GM18508 (cell line): Measurements from ENCODE around the gene SKI.
"Not testable (repeated sequence)": the region's sequence is repeated elsewhere in the genome, so short reads cannot be mapped to it uniquely, and the experiment has no call there.

Experiments
- ATAC-seq: cut with Tn5 transposase; IDR thresholded peaks from one replicate; pipeline ENCODE4 v1.9.1; 2021; ENCODE audit warnings: moderate number of reproducible peaks; ENCODE audit not compliant: insufficient read depth, unreplicated experiment

SKI gene

DNA sequence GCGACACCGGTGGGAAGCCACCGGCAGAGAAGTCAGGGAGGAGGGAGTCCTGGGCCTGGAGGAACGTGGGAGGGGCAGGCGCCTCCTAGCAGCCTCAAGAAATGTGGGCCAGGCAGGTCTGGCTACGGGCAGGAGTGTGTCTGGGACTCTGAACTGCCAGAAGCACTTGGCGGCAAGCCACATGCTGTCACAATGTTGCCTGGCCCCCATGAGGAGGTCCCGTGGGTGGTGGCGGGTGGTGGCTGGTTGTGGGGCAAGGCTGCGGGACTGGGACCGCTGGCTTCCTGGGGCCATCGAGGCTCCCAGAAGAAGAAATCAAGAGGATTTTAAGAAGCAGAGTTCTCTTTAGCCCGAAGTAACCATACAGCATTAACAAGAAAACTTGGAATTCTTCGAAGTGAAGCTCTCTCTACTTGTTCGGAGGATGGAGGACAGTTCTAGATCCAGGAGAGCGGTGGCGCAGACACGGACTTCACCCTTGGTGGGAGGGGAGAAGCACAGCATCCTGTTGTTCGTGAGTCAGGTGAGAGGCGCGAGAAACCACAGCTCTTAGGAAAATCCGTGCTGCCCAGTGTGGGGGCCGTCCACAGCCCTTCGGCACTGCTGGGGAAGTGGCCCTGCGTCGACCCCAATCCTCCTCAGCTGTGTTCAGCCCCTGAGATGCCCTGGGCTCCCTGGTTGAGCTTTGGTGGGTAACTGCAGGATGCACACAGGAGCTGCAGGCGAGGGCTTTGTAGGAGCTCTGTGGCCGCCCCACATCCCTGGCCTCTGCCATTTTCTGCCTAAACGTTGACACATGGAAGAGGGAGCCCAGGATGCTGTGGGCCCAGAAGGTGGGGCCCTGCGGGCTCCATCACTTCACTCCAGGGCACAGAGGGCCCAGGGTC lies 12.4 kb downstream of the SKI start:
- no peak for ATAC-seq

DNA sequence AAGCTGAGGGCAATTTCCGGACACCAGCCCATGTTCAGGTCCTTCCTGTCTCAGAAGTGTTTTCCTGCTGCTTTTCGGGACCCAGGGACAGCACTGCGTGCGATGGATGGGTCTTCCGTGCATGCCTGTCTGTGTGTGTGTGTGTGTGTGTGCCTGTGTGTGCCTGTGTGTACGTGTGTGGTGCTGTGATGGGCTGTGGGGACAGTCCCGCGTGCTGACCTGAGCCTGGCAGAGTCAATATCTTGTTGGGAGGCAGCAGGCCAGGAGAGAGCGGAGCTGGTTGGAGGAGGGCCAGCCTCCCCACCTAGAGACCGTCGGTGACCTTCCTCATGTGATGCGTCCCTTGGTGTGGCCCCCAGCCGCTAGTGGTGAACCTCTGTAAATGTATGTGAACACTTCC lies 13.7 kb downstream of the SKI start:
- no peak for ATAC-seq

DNA sequence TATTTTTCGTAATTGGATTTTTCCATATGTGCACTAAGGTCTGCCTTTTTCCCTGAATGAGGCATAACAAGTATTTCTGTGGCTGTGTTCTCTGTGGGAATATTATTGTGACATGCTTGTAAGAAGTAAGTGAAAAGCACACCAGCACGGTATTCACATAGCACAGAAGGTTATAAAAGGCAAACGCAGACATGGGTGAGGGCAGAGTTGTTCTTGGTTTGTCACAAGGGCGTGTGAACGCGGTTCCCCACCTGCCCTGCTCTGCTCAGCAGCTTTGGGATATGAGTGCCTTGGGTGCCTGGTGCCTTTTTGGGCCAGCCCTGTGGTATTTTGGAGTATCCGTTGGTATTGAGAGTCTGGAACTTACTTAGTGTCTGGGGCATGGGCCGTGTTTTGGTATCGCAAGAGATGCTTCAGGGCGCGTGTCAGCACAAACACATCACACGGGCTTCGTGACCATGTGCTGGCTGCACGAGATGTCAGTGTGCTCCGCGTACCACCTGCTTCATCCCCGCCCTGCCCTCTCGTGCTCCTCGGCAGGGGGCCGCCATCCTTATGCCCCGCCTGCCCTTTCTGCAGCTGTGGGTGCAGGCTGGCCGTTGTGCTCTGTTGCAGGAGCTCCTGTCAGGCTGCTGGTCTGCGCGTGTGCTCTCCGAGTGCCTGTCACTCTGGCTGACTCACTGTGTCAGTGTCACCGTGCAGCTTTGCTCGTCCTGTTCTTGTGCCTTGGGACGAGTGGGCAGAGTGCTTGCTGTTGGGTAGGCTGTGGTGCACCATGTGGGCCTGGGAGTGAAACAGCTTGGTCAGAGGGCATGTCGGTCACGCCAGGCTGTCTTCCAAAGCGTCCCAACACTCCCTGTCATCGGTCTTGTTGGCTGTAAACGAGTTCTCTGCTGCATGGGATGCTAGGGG lies 15.0 kb downstream of the SKI start:
- no peak for ATAC-seq

DNA sequence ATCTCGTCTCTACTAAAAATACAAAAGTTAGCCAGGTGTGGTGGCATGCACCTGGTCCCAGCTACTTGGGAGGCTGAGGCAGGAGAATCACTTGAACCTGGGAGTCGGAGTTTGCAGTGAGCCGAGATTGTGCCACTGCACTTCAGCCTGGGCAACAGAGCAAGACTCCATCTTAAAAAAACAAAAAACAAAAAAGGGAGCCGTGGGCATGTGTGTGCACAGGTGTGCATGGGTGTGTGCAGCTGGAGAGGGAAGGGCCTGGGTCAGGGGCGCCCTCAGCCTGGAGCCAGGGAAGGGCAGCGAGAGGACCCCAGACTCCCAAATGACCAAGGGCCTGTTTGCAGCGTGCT lies 18.9 kb downstream of the SKI start:
- ATAC-seq, result not testable (repeated sequence)

DNA sequence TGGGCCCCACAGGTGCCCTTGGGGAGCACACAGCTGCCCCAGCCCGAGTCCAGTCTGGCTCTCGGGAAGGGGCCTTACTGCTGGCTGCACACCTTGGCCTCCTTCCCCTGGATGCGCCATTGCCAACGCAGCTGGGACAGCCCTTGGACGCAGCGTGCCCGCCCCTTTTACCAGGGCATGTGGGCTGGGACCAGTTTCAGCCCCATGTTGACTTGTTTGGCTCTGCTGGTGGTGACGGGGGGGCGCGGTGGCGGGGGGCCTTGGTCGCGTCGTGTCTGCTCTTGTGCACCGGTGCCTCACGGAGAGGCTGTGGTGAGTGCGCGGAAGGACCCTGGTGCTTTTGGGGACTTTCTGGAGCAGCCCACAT lies 19.6 kb downstream of the SKI start:
- ATAC-seq, result no peak

DNA sequence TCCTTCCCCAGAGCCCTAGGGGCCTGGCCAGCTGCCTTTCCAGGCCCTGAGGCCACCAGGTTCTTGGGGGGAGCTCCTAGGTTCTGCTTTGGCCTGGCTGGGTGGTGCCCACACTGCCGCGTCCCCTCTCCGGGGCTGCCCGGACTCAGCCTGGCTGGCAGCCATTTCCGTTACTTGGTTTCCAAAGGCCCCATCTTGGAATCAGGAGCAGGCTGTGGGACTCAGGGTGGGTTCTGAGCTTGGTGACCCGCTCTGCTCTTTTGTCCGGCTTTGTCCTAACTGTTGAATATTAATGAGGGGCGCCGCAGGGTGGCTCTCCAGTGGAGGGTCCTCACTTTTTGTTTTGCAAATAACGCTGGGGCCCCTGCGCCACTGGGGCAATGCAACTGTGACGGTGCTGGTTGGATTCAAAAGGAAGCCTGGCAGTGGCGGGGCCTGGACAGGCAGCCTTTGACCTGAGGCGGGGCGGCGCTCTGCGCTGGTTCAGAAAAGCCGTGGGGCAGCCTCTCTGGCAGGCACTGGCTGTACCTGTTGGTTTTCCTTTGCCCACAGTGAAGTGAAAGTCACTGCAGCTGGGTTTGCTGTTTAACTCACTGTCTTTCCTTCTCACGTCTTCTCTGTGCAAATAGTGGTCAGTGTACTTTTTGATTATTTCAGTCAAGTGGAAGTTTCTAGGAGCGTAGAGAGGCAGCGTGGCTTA lies 20.2 kb downstream of the SKI start:
- ATAC-seq, result no peak

DNA sequence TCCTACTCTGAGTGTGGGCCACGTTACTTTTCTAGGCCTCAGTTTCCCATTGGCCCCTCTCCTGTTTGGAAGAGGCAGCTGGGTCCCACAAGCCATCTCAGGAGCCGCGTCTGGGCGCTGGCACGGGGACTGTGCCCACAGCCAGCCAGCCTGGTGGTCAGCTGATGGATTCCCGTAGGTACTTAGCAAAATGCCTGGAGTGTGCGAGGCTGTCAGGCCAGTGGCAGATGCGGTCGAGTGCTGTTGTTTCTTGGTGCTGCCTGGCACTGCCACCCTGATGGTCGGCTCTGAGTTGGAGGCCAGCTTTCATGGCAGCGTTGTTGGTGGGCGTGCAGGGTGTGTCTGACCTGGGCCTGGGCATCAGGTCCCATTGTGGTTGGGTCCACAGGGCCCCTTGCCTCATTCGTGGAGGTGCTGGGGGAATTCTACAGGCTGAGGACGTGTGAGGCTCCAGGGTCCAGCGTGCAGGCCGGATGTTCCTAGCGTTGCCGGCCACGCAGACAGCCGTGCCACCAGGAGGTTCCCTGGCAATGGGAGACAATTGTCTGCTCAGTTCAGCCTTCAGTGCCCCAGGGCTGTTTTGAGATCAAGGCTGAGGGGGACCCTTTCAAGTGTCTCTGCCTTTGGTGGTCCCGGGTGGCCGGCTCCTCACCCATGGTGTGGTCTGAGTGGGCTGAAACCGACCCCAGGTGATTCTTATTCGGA lies 20.9 kb downstream of the SKI start:
- ATAC-seq, result no peak

DNA sequence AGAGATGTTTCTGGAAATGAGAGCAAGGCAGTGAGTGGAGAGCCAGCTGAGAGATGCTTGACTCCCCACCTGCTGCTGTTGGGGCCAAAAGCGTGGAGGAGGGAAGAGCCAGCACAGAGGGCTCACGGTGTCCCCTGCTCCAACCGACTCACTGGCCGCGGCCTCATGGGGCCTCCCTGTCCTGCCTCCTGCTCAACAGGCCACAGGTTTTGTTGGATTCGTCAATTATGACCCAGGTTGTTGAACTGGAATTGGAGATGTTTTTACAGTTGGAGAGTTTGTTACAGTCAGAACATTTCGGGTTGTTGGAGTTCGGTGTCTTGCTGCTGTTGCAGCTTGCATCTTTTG lies 21.4 kb downstream of the SKI start:
- ATAC-seq, result no peak

DNA sequence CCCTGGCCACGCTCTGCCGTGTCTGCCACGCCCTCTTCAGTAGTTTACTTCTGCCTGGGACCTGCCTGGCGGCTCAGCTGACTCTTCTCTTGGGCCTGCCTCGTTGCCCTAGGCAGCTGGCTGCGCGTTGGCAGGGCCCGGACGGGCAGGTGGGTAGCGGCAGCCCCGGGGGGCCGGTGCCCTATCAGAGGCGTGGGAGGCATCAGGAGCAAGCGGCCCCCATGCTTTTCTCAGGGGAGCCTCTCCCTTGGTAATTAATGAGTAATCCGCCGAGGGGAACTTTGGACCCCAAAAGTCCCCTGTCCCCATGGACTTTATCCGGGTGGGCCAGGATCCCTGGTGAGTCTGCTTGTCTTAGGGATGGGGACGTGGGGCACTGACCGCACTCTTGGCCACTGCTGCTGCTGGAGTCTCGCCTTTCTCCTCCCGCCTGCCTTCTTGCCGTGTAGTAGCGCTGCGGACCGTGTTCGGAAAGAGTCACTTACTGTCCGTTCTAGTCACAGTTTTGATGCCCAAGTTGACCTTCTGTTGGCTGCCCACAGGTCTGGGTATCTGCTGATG lies 22.7 kb downstream of the SKI start:
- ATAC-seq, result no peak

DNA sequence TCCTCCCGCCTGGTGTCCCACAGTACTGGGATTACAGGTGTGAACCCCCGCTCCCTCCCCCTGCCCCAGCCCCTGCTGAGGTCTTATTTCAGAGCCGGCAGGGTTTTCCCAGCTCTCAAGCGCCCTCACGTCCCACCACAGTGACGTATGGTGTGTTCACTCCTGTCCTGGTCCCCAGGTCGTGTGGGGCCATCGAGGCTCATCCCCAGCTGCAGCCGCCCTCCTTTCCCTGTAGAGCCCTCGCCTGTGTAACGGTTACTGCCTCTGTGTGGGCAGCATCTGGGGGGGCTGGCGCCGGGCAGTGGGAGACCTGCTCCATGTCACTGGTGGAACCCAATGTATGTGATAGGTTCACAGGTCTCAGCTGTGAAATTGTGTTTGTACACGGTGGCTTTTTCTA lies 23.2 kb downstream of the SKI start:
- no peak for ATAC-seq

DNA sequence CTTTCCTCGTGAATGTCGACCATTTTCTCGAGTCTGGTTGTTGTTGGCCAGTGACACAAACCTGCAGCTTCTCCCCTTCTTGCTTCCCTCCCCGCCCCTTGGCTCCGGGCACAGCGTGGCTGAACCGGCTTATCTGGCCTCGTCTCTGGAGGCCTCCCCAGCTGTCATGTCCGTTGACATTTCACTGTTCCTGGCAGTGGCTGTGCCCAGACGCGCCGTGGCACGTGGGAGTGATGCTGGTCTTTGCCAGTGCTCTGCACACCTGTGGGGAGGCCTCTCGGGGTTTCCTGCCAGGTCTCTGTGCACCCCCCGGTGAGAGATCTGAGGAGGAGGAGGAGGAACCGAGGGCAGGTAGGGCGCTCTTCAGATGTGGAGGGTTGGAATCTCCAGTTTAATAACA lies 23.7 kb downstream of the SKI start:
- no peak for ATAC-seq

DNA sequence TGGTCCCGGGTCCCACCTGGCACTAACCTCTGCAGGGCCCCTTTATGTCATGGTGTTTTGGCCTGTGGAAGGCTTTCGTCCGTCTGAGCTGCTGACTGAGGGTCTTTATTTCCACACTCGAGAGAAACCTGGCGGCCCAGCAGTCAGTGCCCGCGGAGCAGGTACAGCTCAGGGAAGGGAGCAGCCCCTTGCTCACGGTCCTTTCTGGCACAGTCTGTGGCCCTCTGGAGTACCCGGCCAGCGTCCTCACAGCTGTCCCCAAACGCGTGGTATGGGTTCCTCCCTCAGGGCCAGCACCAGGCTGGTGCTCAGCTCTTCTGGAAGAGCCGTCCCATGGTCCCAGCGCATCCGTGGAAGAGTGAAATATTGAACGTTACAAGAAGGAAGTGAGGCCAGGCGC lies 24.3 kb downstream of the SKI start:
- ATAC-seq, result no peak

DNA sequence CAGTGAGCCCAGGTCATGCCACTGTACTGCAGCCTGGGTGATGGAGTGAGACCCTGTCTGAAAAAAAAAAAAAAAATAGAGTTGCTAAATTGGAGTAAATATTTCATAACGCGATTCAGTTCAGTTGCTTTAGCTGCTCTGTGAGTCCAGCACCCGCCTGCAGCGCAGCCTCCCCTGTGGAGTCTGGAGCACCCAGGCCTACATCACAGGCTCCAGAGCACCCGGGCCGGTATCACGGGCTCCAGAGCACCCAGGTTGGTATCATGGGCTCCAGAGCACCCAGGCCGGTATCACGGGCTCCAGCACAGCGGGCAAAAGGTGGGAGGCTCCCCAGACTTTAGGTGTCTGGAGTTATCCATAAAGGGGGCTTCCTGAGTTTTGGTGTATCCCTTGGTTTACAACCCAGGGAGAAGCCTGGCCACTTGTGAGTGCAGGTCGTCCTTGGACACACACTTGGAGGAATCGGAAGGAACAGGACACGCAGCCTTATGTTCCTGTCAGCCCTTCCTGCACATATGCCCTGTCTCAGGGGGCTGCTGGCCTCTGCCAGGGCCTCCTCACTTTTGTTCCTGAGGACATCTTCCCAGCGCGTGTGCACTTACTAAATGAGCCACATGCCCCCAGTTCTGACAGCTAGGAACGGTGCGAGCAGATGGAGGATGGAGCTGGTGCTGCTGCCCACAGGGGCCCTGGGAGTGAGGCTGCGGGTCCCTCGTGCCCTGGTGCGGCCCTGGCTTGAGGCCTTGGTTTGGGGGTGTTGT lies 25.1 kb downstream of the SKI start:
- no peak for ATAC-seq

DNA sequence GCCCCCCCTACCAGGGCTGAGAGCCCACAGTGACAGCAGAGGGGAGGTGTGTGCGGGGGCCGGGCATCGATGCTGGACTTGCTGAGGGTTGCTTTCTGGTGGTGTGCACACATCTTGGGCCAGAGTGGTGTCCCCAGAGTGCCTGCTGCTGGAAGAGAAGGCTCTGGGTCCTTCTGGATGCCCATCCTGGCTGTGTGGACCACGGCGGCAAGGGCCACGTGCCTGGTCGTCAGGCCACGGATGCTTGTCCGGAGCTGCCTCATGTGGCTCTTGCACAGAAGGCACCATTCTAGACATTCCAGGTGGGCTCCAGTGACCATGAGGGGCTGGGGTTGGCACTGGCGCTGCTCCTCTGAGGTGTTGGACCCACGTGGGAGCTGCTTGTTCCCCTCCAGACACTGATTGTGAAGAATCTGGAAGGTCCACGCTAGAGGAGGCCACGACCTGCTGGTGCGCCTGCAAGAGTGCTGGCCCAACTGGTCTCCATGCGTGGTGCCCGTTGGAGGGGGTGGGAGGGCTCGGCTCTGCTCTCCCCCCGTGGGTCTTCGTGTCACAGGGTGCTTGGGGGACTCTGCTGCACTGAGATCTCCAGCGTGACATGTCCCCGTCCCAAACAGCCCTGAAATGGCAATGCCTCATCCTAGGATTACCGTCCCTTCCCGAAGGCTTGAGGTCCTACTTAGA lies 25.8 kb downstream of the SKI start:
- no peak for ATAC-seq

DNA sequence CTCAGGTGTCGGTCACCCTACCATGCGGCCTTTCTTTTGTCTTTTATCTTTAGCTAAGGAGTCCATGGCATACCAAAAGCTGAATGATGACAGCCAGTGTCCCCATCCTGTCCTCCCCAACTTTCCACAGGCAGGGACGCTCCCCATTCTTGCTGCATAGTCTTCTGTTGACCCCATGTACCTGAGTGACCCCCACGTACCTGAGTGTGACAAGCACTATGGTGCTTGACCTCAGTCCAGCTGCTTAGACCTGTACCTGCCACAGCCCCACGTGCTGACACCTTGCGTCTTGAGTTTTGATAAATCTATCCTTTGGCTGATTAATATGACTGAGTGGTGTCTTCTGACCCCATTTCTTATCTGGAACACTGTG lies 26.9 kb downstream of the SKI start:
- ATAC-seq, result no peak

DNA sequence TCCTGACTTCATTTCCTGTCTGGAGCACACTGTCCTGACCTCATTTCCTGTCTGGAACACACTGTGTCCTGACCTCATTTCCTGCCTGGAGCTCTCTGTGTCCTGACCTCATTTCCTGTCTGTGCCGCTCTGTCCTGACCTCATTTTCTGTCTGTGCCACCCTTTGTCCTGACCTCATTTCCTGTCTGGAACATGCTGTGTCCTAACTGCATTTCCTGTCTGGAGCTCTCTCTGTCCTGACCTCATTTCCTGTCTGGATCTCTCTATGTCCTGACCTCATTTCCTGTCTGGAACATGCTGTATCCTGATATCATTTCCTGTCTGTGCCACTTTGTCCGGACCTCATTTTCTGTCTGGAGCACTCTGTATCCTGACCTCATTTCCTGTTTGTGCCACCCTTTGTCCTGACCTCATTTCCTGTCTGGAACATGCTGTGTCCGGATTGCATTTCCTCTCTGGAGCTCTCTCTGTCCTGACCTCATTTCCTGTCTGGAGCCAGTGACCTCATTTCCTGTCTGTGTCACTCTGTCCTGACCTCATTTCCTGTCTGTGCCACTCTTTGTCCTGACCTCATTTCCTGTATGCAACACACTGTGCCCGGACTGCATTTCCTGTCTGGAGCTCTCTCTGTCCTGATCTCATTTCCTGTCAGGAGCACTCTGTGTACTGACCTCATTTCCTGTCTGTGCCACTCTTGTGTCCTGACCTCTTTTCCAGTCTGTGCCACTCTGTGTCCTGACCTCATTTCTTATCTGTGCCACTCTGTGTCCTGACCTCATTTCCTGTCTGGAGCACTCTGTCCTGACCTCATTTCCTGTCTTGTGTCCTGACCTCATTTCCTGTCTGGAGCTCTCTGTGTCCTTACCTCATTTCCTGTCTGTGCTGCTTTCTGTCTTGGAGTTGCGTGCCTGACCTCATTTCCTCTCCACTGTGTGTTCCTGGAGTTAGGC lies 27.6 kb downstream of the SKI start:
- no peak for ATAC-seq

DNA sequence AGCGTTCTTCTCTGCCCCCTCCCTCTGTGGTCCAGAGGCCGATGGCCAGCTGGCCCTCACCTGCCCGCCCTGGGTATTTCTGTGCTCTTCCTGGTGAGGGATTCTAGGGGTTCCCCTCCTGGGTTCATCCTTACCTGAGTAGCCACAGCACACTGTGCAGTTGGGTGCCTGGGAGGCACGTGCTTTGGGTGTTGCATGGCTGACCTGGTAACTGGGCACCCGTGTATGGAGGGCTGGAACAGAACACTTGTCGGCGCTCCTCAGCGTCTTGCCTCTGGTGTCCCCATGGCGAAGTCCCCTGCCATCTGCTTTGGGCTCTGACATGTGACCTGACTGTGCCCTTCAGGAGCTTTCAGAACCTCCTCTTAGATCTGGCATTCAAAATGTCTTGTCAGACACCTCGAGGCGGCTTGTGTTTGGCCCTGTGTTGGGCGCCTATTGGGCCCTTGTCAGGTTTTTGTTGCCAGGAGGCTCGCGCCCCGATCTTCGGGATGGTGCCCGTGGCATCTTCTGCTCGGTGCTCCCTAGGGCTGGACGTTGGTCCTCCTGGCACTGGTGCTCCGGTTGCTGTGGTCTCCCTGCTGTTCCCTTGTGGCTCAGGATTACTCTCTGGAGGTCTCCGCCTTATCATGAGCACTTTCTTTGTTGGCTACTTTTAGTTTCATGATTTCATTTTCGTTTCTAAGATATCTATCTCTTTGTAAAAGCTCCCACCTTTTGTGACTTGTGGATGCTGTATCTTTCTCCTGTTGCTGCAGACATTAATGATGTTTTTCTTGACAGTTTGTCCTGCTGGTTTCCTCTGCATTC lies 28.5 kb downstream of the SKI start:
- no peak for ATAC-seq
